Fibroblast of lung (primary cell): Measurements from ENCODE around the gene APOBEC3H. TPM values are rescaled to one million over a fixed set of nuclear protein-coding genes. Genes with fewer than 3 reads are reported as not detected.

Experiments
- DNase-seq, 2 donors: peaks; one replicate each; pipeline versions ENCODE4 v3.0.0 to v3.0.0-alpha.2; 2010; ENCODE audit warnings: low read depth in 2 of 2
- H2AFZ ChIP-seq: 2 replicates; pipeline ENCODE4 v1.5.1; 2012; ENCODE audit warnings: low read length, control low read depth, inconsistent platforms
- H3K27ac ChIP-seq: 2 replicates; pipeline ENCODE4 v1.5.1; 2011; ENCODE audit warnings: low read length, control low read depth; ENCODE audit not compliant: insufficient read depth
- H3K27me3 ChIP-seq: 2 replicates; pipeline ENCODE4 v1.5.1; 2011; ENCODE audit warnings: mild to moderate bottlenecking, low read length; ENCODE audit not compliant: control insufficient read depth, insufficient read depth
- H3K36me3 ChIP-seq: 2 replicates; pipeline ENCODE4 v1.5.1; 2011; ENCODE audit warnings: low read length; ENCODE audit not compliant: control insufficient read depth, insufficient read depth
- H3K4me1 ChIP-seq: 2 replicates; pipeline ENCODE4 v1.5.1; 2011; ENCODE audit warnings: low read length; ENCODE audit not compliant: control insufficient read depth, insufficient read depth; ENCODE audit errors: extremely low read depth
- H3K4me2 ChIP-seq: 2 replicates; pipeline ENCODE4 v1.5.1; 2011; ENCODE audit warnings: low read length, control low read depth; ENCODE audit not compliant: insufficient read depth; ENCODE audit errors: extremely low read depth
- H3K4me3 ChIP-seq, 4 experiments: fragments of 200-600 bp in 1 of 4; sonication (generic) in 1 of 4; replicated peaks in 1 of 4; 2 replicates each; pipeline ENCODE4 v1.5.1; 2011 to 2016; ENCODE audit warnings: low read length in 4 of 4, low read depth in 3 of 4, mild to moderate bottlenecking in 3 of 4, control low read depth in 2 of 4, inconsistent platforms in 1 of 4, mixed read lengths in 1 of 4; ENCODE audit not compliant: insufficient read depth in 1 of 4; ENCODE audit errors: control extremely low read depth in 1 of 4
- H3K79me2 ChIP-seq: 2 replicates; pipeline ENCODE4 v1.5.1; 2012; ENCODE audit warnings: mild to moderate bottlenecking, low read length, inconsistent platforms; ENCODE audit not compliant: control insufficient read depth, insufficient read depth
- H3K9ac ChIP-seq: 2 replicates; pipeline ENCODE4 v1.5.1; 2011; ENCODE audit warnings: mild to moderate bottlenecking, low read length, control low read depth; ENCODE audit not compliant: insufficient read depth
- H3K9me3 ChIP-seq: 2 replicates; pipeline ENCODE4 v1.5.1; 2012; ENCODE audit warnings: low read depth, low read length; ENCODE audit not compliant: control insufficient read depth, insufficient read depth
- H4K20me1 ChIP-seq: 2 replicates; pipeline ENCODE4 v1.5.1; 2011; ENCODE audit warnings: low read length; ENCODE audit not compliant: control insufficient read depth, insufficient read depth; ENCODE audit errors: extremely low read depth
- EZH2 ChIP-seq: IDR thresholded peaks from 2 replicates; pipeline ENCODE4 v1.5.1; 2012; ENCODE audit warnings: low read length, control low read depth, mild to moderate bottlenecking; ENCODE audit errors: missing control alignments
- polyA plus RNA-seq, 2 donors: library from polyadenylated mRNA; depleted of rRNA in 1 of 2; stranded (reverse) in 1 of 2; unstranded in 1 of 2; fragments of >200 nt; gene quantifications; 2 replicates each; pipeline ENCODE4 v1.2.1, GENCODE V29; 2011 to 2012; ENCODE audit warnings: missing spikeins in 1 of 2
- total RNA-seq: library from RNA; depleted of rRNA; stranded (reverse); fragments of >200 nt; gene quantifications from 2 replicates; pipeline ENCODE4 v1.2.1, GENCODE V29; 2014
- TF ChIP-seq, protein P1 (sequence below), 2 donors: IDR thresholded peaks in 1 of 2; conservative IDR thresholded peaks in 1 of 2; 1 replicate in 1 of 2; 2 replicates in 1 of 2; pipeline ENCODE4 v1.5.1; 2011 to 2012; ENCODE audit warnings: low read length in 2 of 2, control low read depth in 1 of 2, inconsistent platforms in 1 of 2, low read depth in 1 of 2, mild to moderate bottlenecking in 1 of 2

APOBEC3H gene
- total and polyA plus RNA-seq, 2 donors (not counting 1 experiment from before 2014, with no cell fraction given): 0.20 to 1.3 TPM

DNA sequence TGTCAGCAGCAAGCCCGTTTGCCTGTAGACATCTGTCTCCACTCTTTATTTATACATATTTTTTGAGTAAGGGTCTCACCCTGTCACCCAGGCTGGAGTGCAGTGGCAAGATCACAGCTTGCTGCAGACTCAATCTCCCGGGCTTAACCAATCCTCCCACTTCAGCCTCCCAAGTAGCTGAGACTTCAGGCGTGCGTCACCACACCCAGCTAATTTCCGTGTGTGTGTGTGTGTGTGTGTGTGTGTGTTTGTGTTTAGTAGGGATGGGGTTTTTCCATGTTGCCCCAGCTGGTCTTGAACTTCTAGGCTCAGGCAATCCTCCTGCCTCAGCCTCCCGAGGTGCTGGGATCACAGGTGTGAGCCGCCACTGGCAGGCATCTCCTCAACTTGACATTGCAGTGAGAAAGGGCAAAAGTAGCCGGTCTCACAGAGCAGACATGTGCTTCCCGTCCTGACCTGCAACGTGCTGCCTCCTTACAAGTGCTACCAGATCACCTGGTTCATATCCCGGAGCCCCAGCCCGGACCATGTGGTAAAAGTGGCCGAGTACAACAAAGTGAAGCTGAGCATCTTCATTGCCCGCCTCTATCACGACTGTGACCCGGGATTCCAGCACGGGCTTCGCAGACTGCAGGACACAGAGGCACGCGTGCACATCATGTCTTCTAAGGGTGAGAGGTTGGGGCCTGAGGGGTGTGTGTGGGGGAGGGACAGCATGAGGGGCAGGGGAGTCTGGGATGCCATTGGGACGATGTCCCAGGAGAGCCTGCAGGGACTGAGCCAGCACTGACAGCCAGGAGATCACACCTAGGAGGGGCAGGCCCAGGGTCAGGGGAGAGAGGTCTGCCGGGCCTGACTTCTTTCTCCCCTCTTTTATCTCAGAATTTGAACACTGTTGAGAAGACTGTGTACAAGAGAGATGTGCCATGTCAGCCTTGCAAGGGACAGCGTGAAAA is 5.6 kb upstream of the APOBEC3H start:
- H3K4me2 ChIP-seq: no peak overlapping the region
- no peak overlapping the region for H3K9ac ChIP-seq
- peaks cover 4% of the 10 kb centered on the region for H3K27me3 ChIP-seq
- no peak overlapping the region for H3K4me3 ChIP-seq
- no peaks in the 10 kb centered on the region for H4K20me1 ChIP-seq
- no peak overlapping the region for H2AFZ ChIP-seq
- no peaks in the 10 kb centered on the region for H3K9me3 ChIP-seq
- no peaks in the 10 kb centered on the region for H3K4me1 ChIP-seq
- no peaks in the 10 kb centered on the region for H3K79me2 ChIP-seq
- H3K27ac ChIP-seq: no peak overlapping the region
- TF ChIP-seq, protein P1, sequence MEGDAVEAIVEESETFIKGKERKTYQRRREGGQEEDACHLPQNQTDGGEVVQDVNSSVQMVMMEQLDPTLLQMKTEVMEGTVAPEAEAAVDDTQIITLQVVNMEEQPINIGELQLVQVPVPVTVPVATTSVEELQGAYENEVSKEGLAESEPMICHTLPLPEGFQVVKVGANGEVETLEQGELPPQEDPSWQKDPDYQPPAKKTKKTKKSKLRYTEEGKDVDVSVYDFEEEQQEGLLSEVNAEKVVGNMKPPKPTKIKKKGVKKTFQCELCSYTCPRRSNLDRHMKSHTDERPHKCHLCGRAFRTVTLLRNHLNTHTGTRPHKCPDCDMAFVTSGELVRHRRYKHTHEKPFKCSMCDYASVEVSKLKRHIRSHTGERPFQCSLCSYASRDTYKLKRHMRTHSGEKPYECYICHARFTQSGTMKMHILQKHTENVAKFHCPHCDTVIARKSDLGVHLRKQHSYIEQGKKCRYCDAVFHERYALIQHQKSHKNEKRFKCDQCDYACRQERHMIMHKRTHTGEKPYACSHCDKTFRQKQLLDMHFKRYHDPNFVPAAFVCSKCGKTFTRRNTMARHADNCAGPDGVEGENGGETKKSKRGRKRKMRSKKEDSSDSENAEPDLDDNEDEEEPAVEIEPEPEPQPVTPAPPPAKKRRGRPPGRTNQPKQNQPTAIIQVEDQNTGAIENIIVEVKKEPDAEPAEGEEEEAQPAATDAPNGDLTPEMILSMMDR (conservative IDR thresholded peaks at IDR 0.05 in 1 of 2, IDR thresholded peaks at IDR 0.05 in 1 of 2; ENCODE audit: low read depth in 1 of 2, low read length in 2 of 2): no peak
- no peak for TF ChIP-seq EZH2
- no peak for DNase-seq
- H3K36me3 ChIP-seq: no peaks in the 10 kb centered on the region

DNA sequence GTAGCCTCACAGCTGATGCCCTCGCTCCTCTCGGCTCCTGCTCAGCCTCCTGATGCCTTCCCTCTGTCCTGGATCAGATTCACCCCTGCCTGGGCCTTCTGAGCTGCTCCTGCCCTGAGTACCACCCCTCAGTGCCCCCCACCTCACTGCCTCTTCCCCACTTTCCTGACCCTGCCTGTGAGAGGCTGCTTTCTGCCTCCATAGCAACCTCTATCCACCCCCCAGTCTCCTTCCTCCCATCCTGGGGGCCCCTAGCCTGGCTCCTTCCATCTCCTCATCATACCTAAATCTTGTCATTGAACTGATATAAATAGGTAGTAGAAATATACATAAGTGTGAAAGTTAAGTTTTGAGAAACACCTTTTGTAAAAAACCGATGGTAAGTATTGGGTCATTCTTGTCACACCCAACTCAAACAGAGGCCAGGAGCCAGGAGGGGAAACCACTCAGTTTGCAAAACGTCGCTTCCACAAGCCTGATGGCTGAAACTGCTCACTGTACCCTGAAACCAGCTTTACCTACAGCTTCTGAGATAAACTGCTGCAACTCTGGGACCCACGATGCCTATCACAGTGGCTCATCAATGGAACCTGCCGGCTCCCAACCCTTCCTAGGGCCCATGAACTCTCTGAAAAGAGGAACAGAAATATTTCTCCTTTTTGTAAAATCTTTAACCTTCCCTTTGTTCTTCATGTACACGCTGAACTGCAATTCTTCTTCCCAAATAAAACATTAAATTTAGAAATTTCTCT is 4.8 kb upstream of the APOBEC3H start:
- H3K36me3 ChIP-seq: no peaks in the 10 kb centered on the region
- no peaks in the 10 kb centered on the region for H3K9me3 ChIP-seq
- no peak overlapping the region for H3K27ac ChIP-seq
- no peak overlapping the region for H3K4me3 ChIP-seq
- H3K79me2 ChIP-seq: no peaks in the 10 kb centered on the region
- no peak overlapping the region for H2AFZ ChIP-seq
- peaks cover 4% of the 10 kb centered on the region for H3K27me3 ChIP-seq
- no peak for TF ChIP-seq EZH2
- TF ChIP-seq, protein P1 (conservative IDR thresholded peaks at IDR 0.05 in 1 of 2, IDR thresholded peaks at IDR 0.05 in 1 of 2; ENCODE audit: low read depth in 1 of 2, low read length in 2 of 2): no peak
- no peaks in the 10 kb centered on the region for H3K4me1 ChIP-seq
- no peaks in the 10 kb centered on the region for H4K20me1 ChIP-seq
- no peak overlapping the region for H3K9ac ChIP-seq
- DNase-seq: no peak
- no peak overlapping the region for H3K4me2 ChIP-seq

DNA sequence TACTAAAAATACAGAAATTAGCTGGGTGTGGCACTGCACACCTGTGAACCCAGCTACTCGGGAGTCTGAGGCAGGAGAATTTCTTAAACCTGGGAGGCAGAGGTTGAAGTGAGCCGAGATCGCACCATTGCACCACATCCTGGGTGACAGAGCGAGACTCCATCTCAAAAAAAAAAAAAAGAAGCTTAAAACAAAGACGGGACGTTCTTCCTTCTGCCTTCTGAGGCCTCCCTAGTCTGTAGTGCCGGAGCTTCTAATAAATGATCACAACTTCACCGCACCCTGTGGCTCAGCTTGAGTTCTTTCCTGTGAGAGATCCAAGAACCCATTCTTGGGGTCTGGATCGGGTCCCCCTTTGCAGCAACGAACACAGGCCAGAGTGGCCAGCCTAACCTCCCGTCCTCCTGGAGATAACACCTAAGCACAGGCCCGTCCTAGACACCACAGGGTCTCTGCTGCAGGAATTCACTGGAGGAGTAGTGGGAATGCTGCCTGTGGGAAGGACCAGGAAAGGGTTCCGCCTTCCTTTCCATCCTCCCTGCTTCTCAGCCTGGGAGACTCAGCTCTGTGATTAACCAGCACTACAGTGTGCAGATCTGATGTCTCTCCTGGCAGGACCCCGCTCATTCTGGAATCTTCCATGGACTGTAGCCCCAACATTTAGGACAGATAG is 2.2 kb upstream of the APOBEC3H start:
- H3K4me3 ChIP-seq: no peak overlapping the region
- no peak for DNase-seq
- no peaks in the 10 kb centered on the region for H4K20me1 ChIP-seq
- no peaks in the 10 kb centered on the region for H3K36me3 ChIP-seq
- H3K79me2 ChIP-seq: no peaks in the 10 kb centered on the region
- H3K4me2 ChIP-seq: no peak overlapping the region
- H2AFZ ChIP-seq: no peak overlapping the region
- TF ChIP-seq EZH2: no peak
- TF ChIP-seq, protein P1 (conservative IDR thresholded peaks at IDR 0.05 in 1 of 2, IDR thresholded peaks at IDR 0.05 in 1 of 2; ENCODE audit: low read depth in 1 of 2, low read length in 2 of 2): no peak
- H3K9ac ChIP-seq: no peak overlapping the region
- no peaks in the 10 kb centered on the region for H3K4me1 ChIP-seq
- H3K9me3 ChIP-seq: no peaks in the 10 kb centered on the region
- peaks cover 6% of the 10 kb centered on the region for H3K27me3 ChIP-seq
- H3K27ac ChIP-seq: no peak overlapping the region
